Skeletal muscle satellite cell (primary cell): ENCODE measurements around the gene SHPK.
"Not testable (repeated sequence)": the region's sequence is repeated elsewhere in the genome, so short reads cannot be mapped to it uniquely, and the experiment has no call there.

Source experiments
- H3K27me3 ChIP-seq: 2 replicates; pipeline ENCODE4 v1.7.0; 2013; ENCODE audit warnings: low read length; ENCODE audit not compliant: control insufficient read depth, insufficient read depth
- H3K36me3 ChIP-seq: 2 replicates; pipeline ENCODE4 v1.7.0; 2013; ENCODE audit warnings: mild to moderate bottlenecking, control low read depth, low read length; ENCODE audit not compliant: insufficient read depth
- H3K4me1 ChIP-seq: 2 replicates; pipeline ENCODE4 v1.7.0; 2013; ENCODE audit warnings: low read length; ENCODE audit not compliant: control insufficient read depth, insufficient read depth
- H3K4me2 ChIP-seq: 2 replicates; pipeline ENCODE4 v1.7.0; 2013; ENCODE audit warnings: mild to moderate bottlenecking, low read length
- H3K4me3 ChIP-seq: 2 replicates; pipeline ENCODE4 v1.7.0; 2013; ENCODE audit warnings: low read length
- H3K9ac ChIP-seq: 2 replicates; pipeline ENCODE4 v1.7.0; 2013; ENCODE audit warnings: mild to moderate bottlenecking, low read depth, low read length, moderate library complexity
- H3K9me3 ChIP-seq: replicated peaks from 2 replicates; pipeline ENCODE4 v1.7.0; 2013; ENCODE audit warnings: mild to moderate bottlenecking, control low read depth, low read length

SHPK gene

DNA sequence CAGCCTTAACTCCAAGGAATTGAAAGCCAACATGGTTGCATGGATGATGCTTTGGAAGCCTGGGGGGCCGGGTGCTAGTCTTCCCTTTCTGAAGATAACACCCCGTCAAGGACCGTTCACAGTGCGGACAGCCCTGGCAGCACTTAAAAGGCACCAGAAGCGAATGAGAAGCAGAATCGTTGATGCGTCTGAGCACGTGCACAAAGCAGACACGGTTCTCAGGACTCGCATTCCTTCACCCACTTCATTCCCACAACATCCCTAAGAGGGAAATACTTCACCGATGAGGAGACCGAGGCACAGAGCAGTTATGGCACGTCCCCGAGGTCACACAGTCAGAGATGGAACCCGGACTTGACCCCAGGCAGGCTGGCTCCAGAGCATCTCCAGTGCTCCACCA is 41.1 kb downstream of the SHPK start:
- Histone ChIP-seq H3K9ac (no peak overlapping the region), H3K4me2 (no peak overlapping the region), H3K4me3 (no peak overlapping the region), H3K27me3 (no peaks in the 10 kb centered on the region), H3K36me3 (peaks cover under 1% of the 10 kb centered on the region), H3K4me1 (peaks cover 15% of the 10 kb centered on the region), H3K9me3 (no peaks in the 10 kb centered on the region)

DNA sequence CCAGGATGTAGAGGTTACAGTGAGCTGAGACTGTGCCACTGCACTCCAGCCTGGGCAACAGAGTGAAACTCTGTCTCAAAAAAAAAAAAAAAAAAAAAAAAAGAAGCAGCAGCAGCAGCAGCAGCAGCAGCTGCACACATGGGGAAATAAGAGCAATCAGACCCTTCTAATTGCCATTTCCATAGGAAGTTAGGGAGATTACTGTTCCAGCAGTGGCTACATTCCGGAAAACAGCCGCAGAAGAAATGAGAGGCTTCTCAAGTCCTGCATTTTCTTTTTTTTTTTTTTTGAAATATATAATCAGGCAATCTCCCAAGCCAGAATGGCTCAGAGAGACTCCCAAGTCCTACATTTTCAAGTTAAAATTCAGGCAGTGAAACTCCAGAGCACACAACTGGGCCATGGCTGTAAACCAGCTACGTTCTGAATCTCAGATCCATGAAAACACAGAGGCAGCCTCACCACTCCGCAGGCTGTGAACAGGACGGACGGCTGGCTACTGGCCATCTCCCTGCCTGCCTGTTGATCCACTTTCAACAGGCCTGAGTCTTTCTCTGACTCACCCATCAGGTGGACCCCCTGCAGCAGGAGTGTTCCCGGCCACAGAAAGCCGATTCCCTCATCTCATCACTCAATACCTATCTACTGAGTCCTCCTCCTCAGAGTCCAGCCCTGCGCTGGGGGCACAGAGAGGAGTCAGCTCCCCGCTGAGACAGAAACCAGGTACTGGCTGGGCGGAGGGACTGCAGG is 41.8 kb downstream of the SHPK start:
- Histone ChIP-seq H3K27me3 (no peaks in the 10 kb centered on the region), H3K4me3 (no peak overlapping the region), H3K4me2 (peak overlapping the region; percentile 53), H3K9me3 (no peaks in the 10 kb centered on the region), H3K9ac (peak overlapping the region; percentile 52), H3K4me1 (peaks cover 15% of the 10 kb centered on the region), H3K36me3 (peaks cover 5% of the 10 kb centered on the region)

DNA sequence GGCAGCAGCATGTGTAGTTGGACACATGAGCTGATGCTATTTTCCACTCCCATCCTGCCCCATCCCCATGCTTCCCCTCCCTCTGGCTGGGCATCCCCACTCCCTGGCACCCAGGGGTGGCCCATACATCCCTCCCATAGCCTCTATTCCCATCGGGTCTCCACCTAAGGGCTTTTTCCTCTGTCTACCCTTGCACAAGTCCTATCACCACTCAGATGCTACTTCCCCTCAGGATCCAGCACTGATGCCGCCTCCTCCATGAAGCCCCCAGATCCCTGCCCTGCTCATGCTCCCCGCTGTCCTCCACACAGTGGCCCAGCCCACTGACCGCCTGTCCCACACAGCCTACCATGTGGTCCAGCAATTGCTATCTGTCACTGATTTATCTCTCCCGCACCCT is 42.7 kb downstream of the SHPK start:
- Histone ChIP-seq H3K9ac (no peak overlapping the region), H3K4me3 (no peak overlapping the region), H3K36me3 (peaks cover 7% of the 10 kb centered on the region), H3K4me2 (no peak overlapping the region), H3K4me1 (peaks cover 15% of the 10 kb centered on the region), H3K27me3 (no peaks in the 10 kb centered on the region), H3K9me3 (no peaks in the 10 kb centered on the region)

DNA sequence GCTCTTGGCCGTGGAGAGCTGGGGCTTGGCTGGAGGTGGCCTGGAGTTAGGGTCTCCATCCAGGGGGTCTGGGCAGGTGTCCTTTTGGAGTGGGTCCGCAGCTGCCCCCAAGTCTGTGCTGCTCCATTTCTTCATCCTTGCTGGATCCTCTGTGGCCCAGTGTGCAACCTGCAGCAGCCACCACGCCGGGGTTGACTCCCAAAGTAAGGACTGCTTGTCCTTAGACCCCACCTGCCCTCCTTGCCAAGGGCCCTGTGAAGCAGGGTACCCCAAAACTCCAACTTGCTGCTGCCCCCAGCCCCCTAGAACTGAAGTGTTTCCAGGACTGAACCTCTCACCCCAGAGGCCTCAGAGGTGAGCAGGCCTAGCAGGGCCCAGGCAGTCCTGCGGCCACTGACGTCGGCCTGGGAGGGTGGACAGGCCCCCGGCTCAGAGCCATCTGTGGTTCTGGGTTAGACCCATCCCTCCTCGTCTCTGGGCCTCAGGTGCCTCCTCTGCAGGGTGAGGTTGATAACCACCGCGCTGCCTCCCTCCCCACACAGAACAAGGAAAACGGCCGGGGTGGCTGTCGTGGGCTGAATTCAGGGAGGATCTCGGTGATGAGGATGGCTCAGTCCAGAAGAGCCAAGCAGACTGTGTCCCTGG is 43.7 kb downstream of the SHPK start:
- Histone ChIP-seq H3K4me3 (no peak overlapping the region), H3K9me3 (no peaks in the 10 kb centered on the region), H3K4me2 (no peak overlapping the region), H3K36me3 (peaks cover 7% of the 10 kb centered on the region), H3K9ac (no peak overlapping the region), H3K4me1 (peaks cover 15% of the 10 kb centered on the region), H3K27me3 (no peaks in the 10 kb centered on the region)

DNA sequence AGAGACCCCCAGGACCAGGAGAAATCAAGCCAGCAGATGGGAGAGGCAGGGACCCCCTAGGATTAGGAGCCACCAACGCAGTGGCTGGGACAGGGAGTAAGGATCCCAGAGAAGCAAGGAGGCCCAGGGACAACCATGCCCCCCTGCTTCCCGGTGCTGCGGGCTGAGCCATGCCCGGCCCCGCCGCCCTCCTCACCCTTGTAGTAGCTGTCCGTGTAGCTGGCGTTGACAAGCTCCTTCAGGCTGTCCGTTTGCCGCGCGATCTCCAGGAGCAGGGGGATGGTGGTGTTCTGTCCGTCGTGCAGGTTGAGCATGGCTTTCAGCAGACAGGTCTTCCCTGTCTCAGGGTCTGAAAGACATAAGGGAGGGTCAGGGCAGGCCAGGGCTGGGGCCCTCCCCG is 45.3 kb downstream of the SHPK start:
- H3K9me3 ChIP-seq = no peaks in the 10 kb centered on the region
- H3K9ac ChIP-seq = no peak overlapping the region
- H3K4me2 ChIP-seq = no peak overlapping the region
- H3K27me3 ChIP-seq = no peaks in the 10 kb centered on the region
- H3K36me3 ChIP-seq = peaks cover 12% of the 10 kb centered on the region
- peaks cover 15% of the 10 kb centered on the region for H3K4me1 ChIP-seq
- H3K4me3 ChIP-seq = no peak overlapping the region

DNA sequence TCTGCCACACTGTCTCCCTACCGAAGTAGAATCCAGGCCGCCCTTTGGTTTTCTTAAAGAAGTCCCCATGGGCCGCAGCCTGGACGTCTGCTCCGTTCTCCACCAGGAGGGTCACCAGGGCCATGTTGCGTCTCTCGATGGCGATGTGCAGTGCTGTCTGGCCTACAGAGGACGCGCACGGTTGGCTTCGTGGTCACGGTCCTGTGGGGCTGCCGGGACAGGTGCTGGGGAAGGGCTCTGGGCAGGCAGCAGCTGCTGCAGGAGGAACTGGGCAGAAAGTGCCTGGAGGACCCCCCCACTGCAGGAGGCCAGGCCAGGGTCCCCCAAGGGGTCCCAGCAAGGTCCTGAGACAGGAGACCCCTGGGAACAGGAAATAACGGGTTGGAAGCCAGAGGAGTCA is 45.8 kb downstream of the SHPK start:
- Histone ChIP-seq H3K4me2 (no peak overlapping the region), H3K4me1 (peaks cover 18% of the 10 kb centered on the region), H3K36me3 (peaks cover 15% of the 10 kb centered on the region), H3K4me3 (no peak overlapping the region), H3K9me3 (no peaks in the 10 kb centered on the region), H3K9ac (no peak overlapping the region), H3K27me3 (no peaks in the 10 kb centered on the region)

DNA sequence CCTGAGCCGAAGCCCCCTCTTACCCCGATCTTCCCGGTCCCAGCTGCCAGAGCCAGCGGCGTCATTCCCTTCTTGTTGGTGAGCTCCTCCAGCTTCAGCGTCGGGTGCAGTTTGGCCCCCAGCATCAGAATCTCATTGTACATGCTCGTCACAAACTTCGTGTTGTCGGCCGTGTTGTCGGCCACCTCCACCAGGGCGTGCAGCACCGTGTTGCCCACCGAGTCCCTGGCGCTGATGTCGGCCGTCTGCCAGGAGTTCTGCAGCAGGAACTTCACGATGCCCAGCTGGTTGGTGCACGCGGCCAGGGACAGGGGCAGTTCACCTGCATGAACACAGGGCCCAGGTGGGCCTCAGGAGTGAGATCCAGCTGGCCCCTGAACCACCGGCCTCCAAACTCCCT is 46.3 kb downstream of the SHPK start:
- H3K9ac ChIP-seq = no peak overlapping the region
- H3K27me3 ChIP-seq = no peaks in the 10 kb centered on the region
- no peak overlapping the region for H3K4me2 ChIP-seq
- H3K4me1 ChIP-seq = peaks cover 13% of the 10 kb centered on the region
- H3K36me3 ChIP-seq = peaks cover 15% of the 10 kb centered on the region
- no peak overlapping the region for H3K4me3 ChIP-seq
- no peaks in the 10 kb centered on the region for H3K9me3 ChIP-seq

DNA sequence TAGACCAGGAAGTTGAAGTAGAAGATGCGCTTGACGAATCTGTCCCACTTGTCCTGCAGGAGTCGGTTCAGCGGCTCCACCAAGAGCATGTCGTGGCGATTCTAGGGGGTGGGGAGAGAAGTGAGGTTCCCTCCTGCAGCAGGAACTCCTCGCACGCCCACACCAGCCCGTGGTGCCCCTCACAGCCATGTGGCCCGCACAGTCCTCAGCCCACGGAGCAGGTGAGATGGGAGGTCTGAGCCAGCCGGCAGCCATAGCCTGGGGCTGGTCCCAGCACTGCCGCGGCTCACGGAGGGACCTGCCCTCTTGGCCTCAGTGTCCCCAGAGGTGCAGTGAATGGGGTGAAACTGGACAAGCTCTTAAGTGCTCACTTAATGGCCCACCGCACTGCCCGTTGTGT is 50.2 kb downstream of the SHPK start:
- H3K4me1 ChIP-seq = peaks cover 5% of the 10 kb centered on the region

DNA sequence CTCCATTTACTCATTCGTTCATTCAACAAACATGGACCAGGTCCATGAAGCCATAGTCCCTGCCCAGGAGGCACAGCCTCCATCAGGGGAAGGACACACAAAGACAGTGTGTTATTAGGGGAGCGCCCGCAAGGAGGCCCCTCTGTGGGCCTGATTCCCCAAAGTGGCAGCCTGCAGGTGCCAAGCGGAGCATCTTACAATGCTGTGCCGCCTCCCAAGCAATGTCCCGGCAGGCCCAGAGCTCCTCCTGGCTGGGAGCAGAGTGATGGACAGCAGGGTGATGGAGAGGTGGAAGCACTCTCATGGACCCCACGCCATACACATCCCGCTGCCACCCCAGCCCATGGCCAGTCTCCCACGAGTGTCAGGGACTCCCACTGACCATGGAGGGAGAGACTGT is 52.6 kb downstream of the SHPK start:
- H3K36me3 ChIP-seq = peaks cover 15% of the 10 kb centered on the region
- H3K4me2 ChIP-seq = no peak overlapping the region
- no peak overlapping the region for H3K4me3 ChIP-seq
- H3K27me3 ChIP-seq = no peaks in the 10 kb centered on the region
- H3K9me3 ChIP-seq = no peaks in the 10 kb centered on the region
- H3K4me1 ChIP-seq = peaks cover 5% of the 10 kb centered on the region
- no peak overlapping the region for H3K9ac ChIP-seq

More for the DNA sequence above, 50.2 kb downstream of the SHPK start:
- Histone ChIP-seq H3K36me3 (peaks cover 15% of the 10 kb centered on the region), H3K9me3 (no peaks in the 10 kb centered on the region), H3K9ac (no peak overlapping the region), H3K4me2 (no peak overlapping the region), H3K27me3 (no peaks in the 10 kb centered on the region), H3K4me3 (no peak overlapping the region)

DNA sequence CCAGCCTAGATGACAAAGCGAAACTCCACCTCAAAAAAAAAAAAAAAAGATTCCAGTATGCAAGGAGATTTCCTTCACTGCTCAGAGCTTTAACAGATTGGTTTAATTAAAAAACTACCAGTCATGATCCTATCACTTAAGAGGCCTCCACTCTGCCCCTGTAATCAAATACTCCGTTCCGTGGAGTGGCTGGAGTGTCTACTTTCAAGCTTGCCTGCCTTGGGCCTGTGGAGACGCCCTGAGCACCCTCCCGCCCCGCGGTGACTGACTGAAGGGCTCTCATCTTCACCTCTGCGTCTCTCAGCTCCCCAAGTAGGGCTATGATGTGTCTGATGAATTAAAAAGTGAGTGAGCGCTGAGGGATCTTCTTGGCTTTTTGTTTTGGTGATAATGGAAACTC is 53.1 kb downstream of the SHPK start:
- Histone ChIP-seq H3K9me3 (no peaks in the 10 kb centered on the region), H3K4me3 (no peak overlapping the region), H3K4me2 (no peak overlapping the region), H3K36me3 (peaks cover 15% of the 10 kb centered on the region), H3K4me1 (peaks cover 5% of the 10 kb centered on the region), H3K27me3 (no peaks in the 10 kb centered on the region), H3K9ac (no peak overlapping the region)

DNA sequence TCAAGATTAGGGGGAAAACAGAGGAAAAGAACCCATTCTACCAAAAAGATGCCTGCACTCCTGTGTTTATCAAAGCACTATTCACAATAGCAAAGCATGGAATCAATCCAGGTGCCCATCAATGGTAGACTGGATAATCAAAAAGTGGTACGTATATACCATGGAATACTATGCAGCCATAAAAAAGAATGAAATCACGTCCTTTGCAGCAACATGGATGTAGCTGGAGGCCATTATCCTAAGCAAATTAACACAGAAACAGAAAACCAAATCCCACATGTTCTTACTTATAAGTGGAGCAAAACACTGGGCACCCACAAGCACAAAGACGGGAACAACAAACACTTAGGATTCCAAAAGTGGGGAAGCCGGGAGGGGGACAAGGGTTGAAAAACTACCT is 57.4 kb downstream of the SHPK start:
- H3K4me3 ChIP-seq, H3K27me3 ChIP-seq, H3K9me3 ChIP-seq, H3K9ac ChIP-seq, H3K4me2 ChIP-seq: not testable (repeated sequence)
- Histone ChIP-seq H3K4me1 (peaks cover 12% of the 10 kb centered on the region), H3K36me3 (peaks cover 12% of the 10 kb centered on the region)

DNA sequence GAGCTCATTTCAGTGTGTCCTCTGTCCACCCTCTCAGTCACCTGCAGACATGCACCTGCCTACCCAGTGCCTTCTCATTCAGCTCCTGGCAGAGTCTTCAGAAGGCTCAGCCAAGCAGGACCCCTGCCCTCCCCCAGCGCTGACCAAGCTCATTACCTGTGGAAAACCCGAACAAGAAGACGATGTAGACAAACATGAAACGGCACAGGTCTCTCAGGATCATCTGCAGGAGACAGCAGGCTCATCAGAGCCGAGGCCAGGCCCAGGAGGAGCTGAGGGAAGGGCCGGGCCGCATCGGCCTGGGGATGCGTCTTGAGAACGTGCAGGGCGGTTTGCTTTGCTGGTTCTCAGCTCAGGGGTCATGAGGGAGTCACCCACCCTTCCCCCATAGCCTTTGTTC is 59.1 kb downstream of the SHPK start:
- no peaks in the 10 kb centered on the region for H3K9me3 ChIP-seq
- H3K4me1 ChIP-seq = peaks cover 12% of the 10 kb centered on the region
- no peak overlapping the region for H3K9ac ChIP-seq
- H3K36me3 ChIP-seq = peaks cover 12% of the 10 kb centered on the region
- H3K4me3 ChIP-seq = no peak overlapping the region
- H3K27me3 ChIP-seq = no peaks in the 10 kb centered on the region
- H3K4me2 ChIP-seq = no peak overlapping the region
